ENCODE data around the gene BLVRA.

DNA sequence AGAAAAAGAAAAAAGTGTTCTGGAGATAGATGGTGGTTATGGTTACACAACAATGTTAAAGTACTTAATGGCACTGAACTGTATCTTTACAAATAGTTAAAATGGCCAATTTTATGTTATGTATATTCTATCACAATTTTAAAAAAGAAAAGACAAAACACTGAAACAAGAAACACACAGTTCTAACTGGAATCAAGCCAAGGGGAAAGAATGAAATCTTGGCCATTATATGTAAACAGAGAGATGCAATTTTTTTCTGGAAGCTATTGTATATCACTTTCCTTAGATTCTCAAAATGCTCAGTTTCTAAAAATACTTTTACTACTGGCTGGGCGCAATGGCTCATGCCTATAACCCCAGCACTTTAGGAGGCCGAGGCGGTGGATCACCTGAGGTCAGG is 33.2 kb upstream of the BLVRA start:
- TF ChIP-seq, protein P1, sequence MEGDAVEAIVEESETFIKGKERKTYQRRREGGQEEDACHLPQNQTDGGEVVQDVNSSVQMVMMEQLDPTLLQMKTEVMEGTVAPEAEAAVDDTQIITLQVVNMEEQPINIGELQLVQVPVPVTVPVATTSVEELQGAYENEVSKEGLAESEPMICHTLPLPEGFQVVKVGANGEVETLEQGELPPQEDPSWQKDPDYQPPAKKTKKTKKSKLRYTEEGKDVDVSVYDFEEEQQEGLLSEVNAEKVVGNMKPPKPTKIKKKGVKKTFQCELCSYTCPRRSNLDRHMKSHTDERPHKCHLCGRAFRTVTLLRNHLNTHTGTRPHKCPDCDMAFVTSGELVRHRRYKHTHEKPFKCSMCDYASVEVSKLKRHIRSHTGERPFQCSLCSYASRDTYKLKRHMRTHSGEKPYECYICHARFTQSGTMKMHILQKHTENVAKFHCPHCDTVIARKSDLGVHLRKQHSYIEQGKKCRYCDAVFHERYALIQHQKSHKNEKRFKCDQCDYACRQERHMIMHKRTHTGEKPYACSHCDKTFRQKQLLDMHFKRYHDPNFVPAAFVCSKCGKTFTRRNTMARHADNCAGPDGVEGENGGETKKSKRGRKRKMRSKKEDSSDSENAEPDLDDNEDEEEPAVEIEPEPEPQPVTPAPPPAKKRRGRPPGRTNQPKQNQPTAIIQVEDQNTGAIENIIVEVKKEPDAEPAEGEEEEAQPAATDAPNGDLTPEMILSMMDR (IDR thresholded peaks at IDR 0.05): no peak
- TF ChIP-seq POLR2A (IDR thresholded peaks at IDR 0.05): no peak
